Subcutaneous abdominal adipose tissue (tissue), 5 donors: ENCODE measurements around the gene SIVA1.

Source experiments
- H3K27ac ChIP-seq: one replicate; pipeline ENCODE4 v1.7.0; 2013; ENCODE audit warnings: low read depth, mild to moderate bottlenecking, inconsistent platforms, low read length, moderate library complexity
- H3K27me3 ChIP-seq, 5 donors: one replicate each; pipeline ENCODE4 v1.7.0; 2013; ENCODE audit warnings: low read length in 5 of 5, inconsistent platforms in 1 of 5; ENCODE audit not compliant: control insufficient read depth in 5 of 5, insufficient read depth in 4 of 5
- H3K36me3 ChIP-seq, 5 donors: one replicate each; pipeline ENCODE4 v1.7.0; 2013; ENCODE audit warnings: low read length in 5 of 5; ENCODE audit not compliant: control insufficient read depth in 5 of 5, insufficient read depth in 5 of 5
- H3K4me1 ChIP-seq, 5 donors: one replicate each; pipeline ENCODE4 v1.7.0; 2013; ENCODE audit warnings: low read length in 5 of 5, mild to moderate bottlenecking in 3 of 5, moderate library complexity in 1 of 5; ENCODE audit not compliant: control insufficient read depth in 5 of 5, insufficient read depth in 5 of 5
- H3K4me3 ChIP-seq, 5 donors: one replicate each; pipeline ENCODE4 v1.7.0; 2013; ENCODE audit warnings: low read length in 5 of 5, low read depth in 1 of 5
- H3K9ac ChIP-seq, 5 donors: one replicate each; pipeline ENCODE4 v1.7.0; 2013; ENCODE audit warnings: low read length in 5 of 5, mild to moderate bottlenecking in 4 of 5, moderate library complexity in 3 of 5
- H3K9me3 ChIP-seq, 5 donors: one replicate each; pipeline ENCODE4 v1.7.0; 2013; ENCODE audit warnings: low read length in 5 of 5; ENCODE audit not compliant: control insufficient read depth in 5 of 5
- donor health status: healthy.
- donor health status: healthy.
- donor health status: healthy.
- donor health status: healthy.
- donor health status: healthy.

SIVA1 gene

GRCh38 chr14:104776961-104777807 is 24.2 kb downstream of the SIVA1 start:
- H3K36me3 ChIP-seq = peaks cover 0 to 82% (median 58%) of the 10 kb centered on the region in 5 donors

GRCh38 chr14:104777808-104778249 is 24.9 kb downstream of the SIVA1 start:
- H3K27me3 ChIP-seq = no peaks in the 10 kb centered on the region
- peaks cover 0 to 80% (median 51%) of the 10 kb centered on the region in 5 donors for H3K36me3 ChIP-seq
- H3K4me3 ChIP-seq = no peak overlapping the region
- H3K9me3 ChIP-seq = no peaks in the 10 kb centered on the region
- H3K27ac ChIP-seq = no peak overlapping the region
- peak overlapping the region in 2 of 5 donors; percentile 0 to 47 for H3K9ac ChIP-seq
- H3K4me1 ChIP-seq = peaks cover 0 to 15% (median 4%) of the 10 kb centered on the region in 5 donors

More at GRCh38 chr14:104776961-104777807, 24.2 kb downstream of the SIVA1 start:
- Histone ChIP-seq H3K4me1 (peaks cover 0 to 15% (median 4%) of the 10 kb centered on the region in 5 donors), H3K9ac (peak overlapping the region in 2 of 5 donors; percentile 0 to 47), H3K27me3 (no peaks in the 10 kb centered on the region), H3K4me3 (no peak overlapping the region), H3K9me3 (no peaks in the 10 kb centered on the region), H3K27ac (no peak overlapping the region)

GRCh38 chr14:104778694-104779331 is 25.9 kb downstream of the SIVA1 start:
- Histone ChIP-seq H3K4me1 (peaks cover 0 to 19% (median 7%) of the 10 kb centered on the region in 5 donors), H3K9me3 (no peaks in the 10 kb centered on the region), H3K4me3 (no peak overlapping the region), H3K9ac (peak overlapping the region in 1 of 5 donors; percentile 47), H3K27me3 (no peaks in the 10 kb centered on the region), H3K36me3 (peaks cover 0 to 75% (median 42%) of the 10 kb centered on the region in 5 donors), H3K27ac (no peak overlapping the region)

- no peaks in the 10 kb centered on the region for H3K9me3 ChIP-seq
- no peaks in the 10 kb centered on the region for H3K27me3 ChIP-seq
- no peak overlapping the region for H3K4me3 ChIP-seq
- no peak overlapping the region for H3K27ac ChIP-seq
- peaks cover 0 to 31% (median 7%) of the 10 kb centered on the region in 5 donors for H3K4me1 ChIP-seq
- no peak overlapping the region for H3K9ac ChIP-seq
- peaks cover 0 to 69% (median 34%) of the 10 kb centered on the region in 5 donors for H3K36me3 ChIP-seq
These were observed 27.0 kb downstream of the SIVA1 start for GRCh38 chr14:104779776-104780512.

- Histone ChIP-seq H3K9ac (no peak overlapping the region), H3K36me3 (peaks cover 0 to 66% (median 28%) of the 10 kb centered on the region in 5 donors), H3K27me3 (no peaks in the 10 kb centered on the region), H3K9me3 (no peaks in the 10 kb centered on the region), H3K4me3 (no peak overlapping the region), H3K27ac (no peak overlapping the region), H3K4me1 (peaks cover 0 to 37% (median 7%) of the 10 kb centered on the region in 5 donors)
These were observed 27.6 kb downstream of the SIVA1 start for GRCh38 chr14:104780513-104781030.

- Histone ChIP-seq H3K4me1 (peaks cover 0 to 46% (median 9%) of the 10 kb centered on the region in 5 donors), H3K36me3 (peaks cover 0 to 62% (median 27%) of the 10 kb centered on the region in 5 donors), H3K4me3 (no peak overlapping the region), H3K9me3 (no peaks in the 10 kb centered on the region), H3K27me3 (no peaks in the 10 kb centered on the region), H3K27ac (no peak overlapping the region), H3K9ac (no peak overlapping the region)
These were observed 28.5 kb downstream of the SIVA1 start for GRCh38 chr14:104781271-104782077.

- Histone ChIP-seq H3K9me3 (no peaks in the 10 kb centered on the region), H3K27ac (no peak overlapping the region), H3K4me1 (peaks cover 0 to 54% (median 16%) of the 10 kb centered on the region in 5 donors), H3K27me3 (no peaks in the 10 kb centered on the region), H3K4me3 (no peak overlapping the region), H3K36me3 (peaks cover 0 to 59% (median 24%) of the 10 kb centered on the region in 5 donors), H3K9ac (no peak overlapping the region)
These were observed 29.3 kb downstream of the SIVA1 start for GRCh38 chr14:104782086-104782807.

GRCh38 chr14:104782808-104783139 is 29.8 kb downstream of the SIVA1 start:
- peaks cover 0 to 57% (median 21%) of the 10 kb centered on the region in 5 donors for H3K4me1 ChIP-seq
- no peak overlapping the region for H3K9ac ChIP-seq
- H3K27ac ChIP-seq = no peak overlapping the region
- H3K36me3 ChIP-seq = peaks cover 0 to 58% (median 24%) of the 10 kb centered on the region in 5 donors
- no peaks in the 10 kb centered on the region for H3K9me3 ChIP-seq
- no peak overlapping the region for H3K4me3 ChIP-seq
- no peaks in the 10 kb centered on the region for H3K27me3 ChIP-seq
